GM19193 (cell line): ENCODE results near the gene UROD.

Source experiments
- POLR2A ChIP-seq: IDR thresholded peaks from 4 replicates; pipeline ENCODE4 v1.6.1; 2011; ENCODE audit not compliant: insufficient read depth, insufficient read length; ENCODE audit errors: extremely low read depth

The UROD gene

GRCh38 chr1:45003741-45004140 lies 8.3 kb upstream of the UROD start:
- TF ChIP-seq POLR2A = no peak

GRCh38 chr1:45004281-45004920 lies 7.7 kb upstream of the UROD start:
- TF ChIP-seq POLR2A = no peak

GRCh38 chr1:45005761-45006160 lies 6.3 kb upstream of the UROD start:
- TF ChIP-seq POLR2A = no peak

- no peak for TF ChIP-seq POLR2A
These were observed 4.7 kb upstream of the UROD start for GRCh38 chr1:45007311-45007710.

- no peak for TF ChIP-seq POLR2A
These were observed 4.0 kb upstream of the UROD start for GRCh38 chr1:45008076-45008475.

GRCh38 chr1:45008516-45008915 lies 3.5 kb upstream of the UROD start:
- no peak for TF ChIP-seq POLR2A

GRCh38 chr1:45009296-45009865 lies 2.7 kb upstream of the UROD start:
- no peak for TF ChIP-seq POLR2A

- TF ChIP-seq POLR2A = no peak
These were observed 1.8 kb upstream of the UROD start for GRCh38 chr1:45009956-45010854.

- peak; percentile 71 for TF ChIP-seq POLR2A
These were observed 921 bp upstream of the UROD start, which contains the start of gene HECTD3 for GRCh38 chr1:45010855-45011811. HECTD3 (minus strand) TSS chr1:45011324; CDS start chr1:45011257, 67 bp downstream.

GRCh38 chr1:45012639-45013278 lies 705 bp downstream of the UROD start:
- no peak for TF ChIP-seq POLR2A

GRCh38 chr1:45013551-45014209 lies 1.6 kb downstream of the UROD start:
- TF ChIP-seq POLR2A = no peak

- TF ChIP-seq POLR2A = no peak
These were observed 2.4 kb downstream of the UROD start for GRCh38 chr1:45014321-45015028.

- TF ChIP-seq POLR2A = no peak
These were observed 3.6 kb downstream of the UROD start for GRCh38 chr1:45015683-45016082.

GRCh38 chr1:45016090-45016697 lies 4.1 kb downstream of the UROD start:
- no peak for TF ChIP-seq POLR2A
